Right hindlimb (tissue), 1 donor: ENCODE measurements around the gene ACOX3.

Source experiments
- DNase-seq: peaks from one replicate; pipeline ENCODE4 v3.0.0-alpha.2; 2018

Gene ACOX3

DNA sequence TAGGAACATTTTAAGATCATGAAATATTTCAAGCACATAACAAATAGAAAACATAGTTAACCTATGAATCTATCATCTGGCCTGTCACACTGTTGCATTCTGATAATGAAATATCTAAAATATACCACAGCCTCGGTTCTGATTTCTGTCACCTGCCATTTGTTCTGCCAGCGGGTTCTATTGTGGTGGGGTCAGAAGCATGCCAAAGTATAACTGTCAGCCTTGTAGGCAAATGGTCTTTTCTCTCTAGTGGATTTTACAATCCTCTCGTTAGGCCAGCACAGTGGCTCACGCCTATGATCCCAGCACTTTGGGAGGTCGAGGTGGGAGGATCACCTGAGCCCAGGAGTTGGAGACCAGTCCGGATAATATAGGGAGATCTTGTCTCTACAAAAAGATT is 123.0 kb downstream of the ACOX3 start:
- peak; percentile 4 for DNase-seq

DNA sequence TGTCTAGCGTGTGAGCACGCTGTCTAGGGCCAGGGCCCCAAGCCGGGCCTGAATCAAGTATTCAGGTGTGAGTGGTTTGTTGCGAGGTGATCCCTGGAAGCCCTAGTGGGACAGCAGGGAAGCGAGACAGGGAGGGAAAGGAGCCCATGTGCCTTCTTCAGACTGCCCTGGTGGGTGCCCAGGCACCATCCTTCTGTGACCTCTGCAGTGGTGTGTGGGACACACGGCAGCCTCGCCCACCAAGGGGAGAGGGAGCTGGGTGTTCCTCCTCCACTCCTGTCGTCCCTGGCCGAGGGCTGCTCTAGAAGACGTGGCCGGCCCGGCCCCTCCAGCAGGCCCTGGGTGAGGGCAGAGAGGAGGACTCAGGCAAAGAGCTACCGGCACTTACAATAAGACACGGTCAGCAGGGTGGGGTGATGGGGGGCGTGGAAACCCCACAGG is 123.6 kb downstream of the ACOX3 start:
- peak; percentile 8 for DNase-seq
